ENCODE results near the gene ACAT2.

- TF ChIP-seq CTCF (IDR thresholded peaks at IDR 0.05) = no peak
- TF ChIP-seq EZH2phosphoT487 (IDR thresholded peaks at IDR 0.05) = no peak
Measured at GRCh38 chr6:159788753-159789376, 27.0 kb downstream of the ACAT2 start.
